HG03520 (cell line): ENCODE data around the gene RBMY1D.
"Not testable (repeated sequence)": the region's sequence is repeated elsewhere in the genome, so short reads cannot be mapped to it uniquely, and the experiment has no call there.

Experiments
- ATAC-seq: cut with Tn5 transposase; IDR thresholded peaks from one replicate; pipeline ENCODE4 v1.9.1; 2021; ENCODE audit warnings: mild to moderate bottlenecking, moderate library complexity; ENCODE audit not compliant: unreplicated experiment

Gene RBMY1D

GRCh38 chrY:21894426-21894825, at the start of gene RBMY1D:
Gene RBMY1D, minus strand, starts transcription at chrY:21894526. Its CDS starts 2,013 bp downstream, at chrY:21892513.
- ATAC-seq, result not testable (repeated sequence)

- not testable (repeated sequence) for ATAC-seq
These were observed 23.6 kb upstream of the RBMY1D start, which contains the start of gene RBMY1E for GRCh38 chrY:21917932-21918331. Gene RBMY1E, minus strand, starts transcription at chrY:21918032. Its CDS starts 1,978 bp downstream, at chrY:21916054.

- ATAC-seq, result not testable (repeated sequence)
These were observed 24.8 kb downstream of the RBMY1D start for GRCh38 chrY:21869407-21870076.

GRCh38 chrY:21845481-21845880, 48.8 kb downstream of the RBMY1D start:
- ATAC-seq, result no peak

- ATAC-seq, result no peak
These were observed 52.2 kb downstream of the RBMY1D start for GRCh38 chrY:21842090-21842489.

- no peak for ATAC-seq
These were observed 54.8 kb downstream of the RBMY1D start for GRCh38 chrY:21839489-21839888.

GRCh38 chrY:21836343-21836742, 58.0 kb downstream of the RBMY1D start:
- ATAC-seq, result no peak

- no peak for ATAC-seq
These were observed 59.3 kb downstream of the RBMY1D start for GRCh38 chrY:21835052-21835451.
